Kidney tubule cell (primary cell): Measurements from ENCODE around the gene NAPA.

Experiments used
- DNase-seq: peaks from one replicate; pipeline ENCODE4 v3.0.0-alpha.2; 2018; ENCODE audit warnings: low spot score

Gene NAPA

DNA sequence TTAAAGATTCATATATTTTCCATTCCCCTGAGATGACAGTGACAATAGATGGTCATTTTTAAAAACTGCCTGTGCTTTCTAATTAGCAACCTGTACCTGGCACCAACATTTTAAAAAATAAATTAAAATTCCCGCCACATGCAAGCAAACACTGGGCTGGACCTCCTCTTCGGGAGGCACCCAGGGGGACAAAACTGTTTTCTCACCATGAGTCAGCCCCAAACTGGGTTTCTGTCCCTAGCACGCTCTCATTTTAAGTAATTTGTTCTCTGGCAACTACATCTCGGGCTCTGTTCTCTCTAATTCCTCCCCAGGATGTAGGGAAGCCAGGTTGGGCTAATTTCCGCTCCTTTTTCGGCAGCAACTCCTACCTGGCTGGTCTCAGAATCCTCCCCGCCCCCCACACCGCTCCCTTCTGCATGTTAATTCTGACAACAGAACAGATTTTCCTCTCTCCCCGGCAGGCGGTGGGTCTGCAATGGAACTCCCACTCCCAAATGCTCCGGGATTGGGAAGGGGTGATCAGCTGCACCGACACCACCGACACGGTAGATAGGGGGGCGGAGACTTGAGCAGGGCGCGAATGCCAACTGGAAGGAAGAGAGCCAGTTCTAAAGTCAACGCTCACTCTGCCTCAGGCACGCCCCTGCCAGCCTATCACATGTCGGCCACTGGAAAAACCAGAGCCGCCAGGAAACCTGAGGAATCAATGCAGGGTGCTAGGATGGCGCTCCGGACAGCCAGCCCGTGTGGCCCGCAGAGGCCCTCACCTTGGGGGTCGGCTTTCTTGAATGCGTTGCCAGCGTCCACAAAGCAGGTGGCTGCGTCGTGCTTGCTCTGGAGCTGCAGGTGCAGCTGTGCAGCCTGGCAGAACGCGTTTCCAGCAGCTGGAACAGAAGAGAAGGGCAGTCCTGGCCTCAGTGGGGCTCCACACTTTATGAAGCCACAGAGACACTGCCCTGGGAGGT lies 14.7 kb downstream of the NAPA start:
- DNase-seq = no peak

DNA sequence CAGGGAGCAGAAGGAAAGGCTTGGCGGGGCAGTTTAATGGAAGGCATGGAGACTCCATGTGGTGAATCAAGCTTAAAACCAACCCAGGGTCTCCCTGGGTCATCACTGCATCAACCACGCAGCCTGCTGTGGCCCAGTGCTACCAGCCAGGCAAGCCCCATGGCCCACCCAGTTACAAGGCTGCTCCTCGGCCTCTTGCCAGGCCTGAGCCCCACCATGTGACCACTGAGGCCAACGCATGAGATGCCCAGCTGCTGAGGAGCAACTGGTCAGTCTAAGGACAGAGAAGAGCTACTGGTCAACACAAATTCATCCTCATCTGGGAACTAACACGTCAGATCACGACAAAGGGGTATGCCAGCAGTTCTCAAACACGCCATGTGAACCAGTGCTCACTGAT lies 15.5 kb downstream of the NAPA start:
- no peak for DNase-seq

DNA sequence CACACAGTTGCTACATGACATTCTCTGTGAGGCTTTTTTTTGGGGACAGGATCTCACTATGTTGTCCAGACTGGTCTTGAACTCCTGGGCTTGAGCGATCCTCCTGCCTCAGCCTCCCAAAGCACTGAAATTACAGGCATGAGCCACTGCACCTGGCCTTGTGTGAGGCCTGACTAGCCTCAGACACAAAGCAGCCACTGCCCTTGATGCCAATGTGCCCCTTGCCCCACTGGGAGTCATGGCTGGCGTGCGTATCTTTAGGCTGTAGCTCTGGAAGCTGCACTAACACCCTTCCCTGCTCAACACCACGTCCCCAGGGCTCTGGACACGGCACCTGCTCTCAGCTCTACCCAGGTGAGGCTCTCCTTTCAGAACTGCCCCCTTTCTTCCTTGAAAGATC lies 16.3 kb downstream of the NAPA start:
- no peak for DNase-seq

DNA sequence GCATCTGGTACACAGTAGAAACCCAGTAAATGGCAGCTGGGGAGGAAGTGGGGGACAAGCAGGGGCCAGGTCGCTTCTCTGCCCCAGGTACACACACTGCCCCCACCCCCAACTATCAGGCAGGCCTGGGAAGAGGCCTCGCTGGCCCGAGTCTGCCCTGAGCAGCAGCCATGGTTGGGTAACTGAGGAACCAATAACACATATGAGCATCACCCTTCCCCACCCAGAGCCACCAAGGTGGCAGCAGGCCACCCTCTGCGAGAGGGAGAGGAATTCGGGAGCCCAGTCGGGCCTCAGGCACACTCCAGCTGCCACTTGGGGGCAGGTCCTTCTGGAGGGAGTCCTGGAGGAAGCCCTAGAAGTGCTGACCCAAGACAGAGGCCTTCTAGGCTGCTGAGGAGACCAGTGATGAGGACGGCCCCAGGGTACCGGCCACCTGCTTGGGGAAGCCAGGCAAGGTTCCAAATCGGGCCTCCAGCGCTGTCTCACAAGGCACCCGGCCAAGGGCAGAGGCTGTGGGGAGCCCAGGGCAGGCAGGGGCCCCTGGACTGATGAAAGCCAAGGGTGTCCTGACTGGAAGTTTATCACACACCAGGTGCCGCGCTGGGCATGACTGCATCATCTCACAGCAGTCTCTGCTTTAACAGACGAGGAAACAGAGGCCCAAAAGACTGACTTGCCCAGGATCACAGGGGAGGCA lies 16.9 kb downstream of the NAPA start:
- DNase-seq = no peak

DNA sequence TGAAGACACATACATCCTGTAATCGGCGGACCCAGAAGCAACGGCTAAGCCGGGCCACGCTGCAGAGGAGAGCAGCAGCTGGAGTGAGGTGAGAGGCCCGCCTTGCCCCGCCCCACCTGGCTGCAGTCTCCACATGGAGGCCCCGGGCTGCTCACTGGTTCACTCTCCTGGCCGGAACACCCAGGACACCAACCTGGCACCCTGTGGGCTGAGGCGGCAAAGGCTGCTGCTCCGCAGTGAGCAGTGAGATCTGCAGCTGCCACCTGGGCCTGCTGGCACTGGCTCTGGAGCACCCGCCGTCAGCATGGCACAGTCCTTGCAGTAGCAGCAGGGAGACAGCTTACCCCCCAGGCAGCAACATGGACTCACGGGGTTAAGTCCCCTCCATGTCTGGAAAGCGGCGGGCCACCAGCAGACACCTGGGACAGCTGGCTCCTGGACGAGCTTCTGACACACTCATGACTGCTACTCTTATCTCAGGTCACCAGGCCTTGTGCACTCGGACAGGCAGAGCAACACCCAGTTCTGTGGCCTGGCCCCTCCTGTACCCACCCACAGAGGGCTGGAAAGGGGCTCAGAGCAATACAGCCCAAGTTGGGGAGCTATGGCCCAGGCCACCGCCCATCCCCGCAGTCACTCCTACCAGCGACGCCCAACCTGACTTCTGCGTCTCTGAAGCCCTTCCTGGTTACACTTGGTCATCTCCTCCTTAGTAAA lies 17.7 kb downstream of the NAPA start:
- no peak for DNase-seq

DNA sequence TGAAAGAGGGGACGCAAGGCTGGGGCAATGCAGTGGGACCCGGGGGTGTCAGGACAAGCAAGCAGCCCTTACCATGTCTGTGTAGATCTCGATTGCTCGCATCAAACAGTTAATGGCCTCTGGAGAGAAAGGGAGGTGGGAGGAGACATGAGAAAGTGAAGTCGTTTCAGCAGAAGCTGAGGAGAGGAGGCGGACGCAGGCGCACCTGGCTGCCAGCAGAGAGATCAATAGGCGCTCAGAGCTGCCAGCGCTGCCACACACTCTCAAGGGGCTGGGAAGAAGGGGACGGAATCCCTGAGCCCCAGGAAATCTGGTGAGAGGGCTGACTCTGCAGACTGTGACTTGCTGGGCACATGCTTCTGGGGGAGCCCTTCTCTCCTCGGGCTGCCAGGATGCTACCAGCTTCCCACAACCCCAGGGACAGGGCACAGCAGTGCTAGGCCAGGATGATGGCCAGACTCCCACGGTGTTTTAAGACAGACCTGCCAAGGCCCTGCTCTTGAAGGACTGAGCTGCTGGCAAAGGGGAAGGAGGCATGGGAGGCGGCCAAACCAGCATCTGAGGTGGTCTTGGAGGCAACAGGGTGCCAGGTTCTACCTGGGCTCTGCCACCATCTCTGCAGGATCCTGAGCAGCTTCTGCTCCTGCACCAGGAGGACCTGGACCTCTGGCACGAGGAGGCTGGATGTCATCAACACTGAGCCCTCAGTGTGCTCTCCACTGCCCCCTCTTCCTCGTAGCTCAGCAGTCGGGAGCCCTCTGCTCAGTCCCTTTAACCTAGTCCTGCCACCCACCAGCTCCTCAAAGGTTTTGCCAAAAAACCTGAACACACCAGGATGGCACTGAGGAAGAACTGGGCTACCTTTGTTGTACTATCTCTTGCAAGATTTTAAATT lies 19.1 kb downstream of the NAPA start:
- DNase-seq = no peak

DNA sequence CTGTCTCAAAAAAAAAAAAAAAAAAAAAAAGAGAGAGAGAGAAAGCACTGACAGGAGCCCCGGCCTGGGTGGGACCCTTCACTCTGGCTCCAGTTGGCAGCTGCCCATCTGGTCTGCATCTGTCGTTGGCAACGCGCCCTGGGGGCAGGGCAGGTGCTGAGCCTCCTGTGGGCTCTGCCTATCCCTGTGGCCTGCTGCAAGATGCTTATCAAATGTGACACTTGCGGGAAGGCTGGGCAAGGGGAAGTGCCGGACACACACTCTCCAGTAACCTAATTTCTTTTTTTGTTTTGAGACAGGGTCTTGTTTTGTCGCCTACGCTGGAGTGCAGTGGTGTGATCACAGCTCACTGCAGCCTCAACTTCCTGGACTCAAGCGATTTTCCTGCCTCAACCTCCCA lies 20.1 kb downstream of the NAPA start:
- DNase-seq = no peak

DNA sequence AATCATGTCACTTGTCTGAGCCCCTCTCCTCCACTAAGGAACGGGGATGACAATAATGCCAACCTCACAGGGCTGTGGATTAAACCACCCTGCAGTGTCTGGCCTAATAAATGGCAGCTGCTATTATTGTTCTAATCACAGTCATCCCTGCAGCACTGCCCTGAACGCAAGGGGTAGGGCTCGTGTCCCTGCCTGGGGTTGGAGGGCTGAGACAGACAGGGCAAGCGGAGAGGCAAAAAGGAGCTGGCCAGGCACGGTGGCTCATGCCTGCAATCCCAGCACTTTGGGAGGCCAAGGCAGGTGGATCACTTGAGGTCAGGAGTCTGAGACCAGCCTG lies 20.7 kb downstream of the NAPA start:
- DNase-seq = no peak

DNA sequence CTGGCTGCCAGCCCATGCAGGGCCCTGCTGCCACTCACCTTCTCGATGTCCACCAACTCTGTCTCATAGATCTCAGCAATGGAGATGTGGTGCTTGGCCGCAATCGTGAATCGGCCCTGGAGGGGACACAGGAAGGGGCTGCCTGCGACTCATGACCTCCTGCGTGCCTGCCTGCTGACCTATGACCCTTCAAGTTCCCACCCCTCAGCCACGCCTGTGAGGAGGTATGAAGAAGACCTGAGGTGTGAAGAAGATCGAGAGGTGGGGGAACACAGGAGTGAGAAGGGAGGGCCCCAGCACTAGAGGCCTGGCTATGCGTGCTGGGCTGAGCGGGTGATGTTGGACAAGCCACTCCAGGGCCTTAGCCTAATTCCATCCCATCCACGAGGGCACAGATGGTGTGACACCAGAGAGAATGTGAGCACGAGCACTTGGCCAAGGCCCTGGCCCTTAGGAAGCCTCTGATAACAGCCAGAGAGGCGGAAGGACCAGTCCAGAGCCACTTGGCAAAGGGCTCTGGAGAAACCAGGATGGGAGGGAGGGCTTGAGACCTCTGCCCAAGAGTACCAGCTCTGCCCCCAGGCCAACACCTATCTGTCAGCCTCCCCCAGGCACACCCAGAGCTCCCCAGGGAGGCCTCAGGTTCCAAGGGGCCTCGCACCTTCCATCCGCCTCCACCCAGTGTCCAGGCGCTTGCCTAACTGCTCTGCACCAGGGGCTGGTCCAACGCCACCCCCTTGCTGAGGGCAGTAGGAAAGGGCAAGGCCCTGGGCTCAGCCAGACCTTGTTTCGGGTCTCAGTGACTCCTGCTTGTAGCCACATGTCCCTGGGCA lies 21.3 kb downstream of the NAPA start:
- no peak for DNase-seq

DNA sequence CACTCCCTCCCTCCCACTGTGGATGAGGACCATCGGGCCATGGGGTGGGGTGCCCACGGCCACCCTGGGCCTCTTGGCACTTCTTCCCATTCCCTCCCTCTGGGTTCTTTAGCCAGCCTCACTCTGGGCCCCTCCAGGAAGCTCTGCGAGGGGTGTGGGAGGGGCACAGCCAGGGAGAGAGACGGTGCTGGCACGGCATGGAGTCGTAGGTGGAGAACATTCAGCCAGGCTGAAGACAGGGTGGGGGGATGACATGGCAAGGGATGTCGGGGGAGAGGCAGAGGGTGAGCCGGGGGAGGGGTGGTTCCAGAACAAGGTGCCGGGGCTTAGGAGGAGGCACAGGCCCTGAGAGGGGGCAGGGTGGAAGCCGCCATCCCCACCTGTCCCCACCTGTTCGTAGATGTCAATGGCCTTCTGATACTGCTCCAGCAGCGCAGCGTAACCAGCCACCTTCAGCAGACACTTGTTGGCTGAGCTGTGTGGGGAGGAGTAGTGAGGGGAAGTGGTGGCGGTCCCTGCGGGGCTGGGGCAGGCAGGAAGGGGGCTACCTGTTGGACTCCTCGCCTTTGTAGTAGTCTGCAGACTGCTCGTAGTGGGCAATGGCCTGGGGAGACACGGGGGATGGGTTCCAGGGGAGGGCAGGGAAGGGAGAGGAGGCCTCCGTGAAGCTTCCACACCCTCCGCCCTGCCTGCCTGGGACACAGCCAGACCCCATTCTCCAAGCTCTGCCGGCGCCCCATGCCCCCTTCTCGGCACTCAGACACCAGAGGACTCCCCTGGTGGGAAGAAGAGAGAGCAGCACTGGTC lies 22.1 kb downstream of the NAPA start:
- no peak for DNase-seq

DNA sequence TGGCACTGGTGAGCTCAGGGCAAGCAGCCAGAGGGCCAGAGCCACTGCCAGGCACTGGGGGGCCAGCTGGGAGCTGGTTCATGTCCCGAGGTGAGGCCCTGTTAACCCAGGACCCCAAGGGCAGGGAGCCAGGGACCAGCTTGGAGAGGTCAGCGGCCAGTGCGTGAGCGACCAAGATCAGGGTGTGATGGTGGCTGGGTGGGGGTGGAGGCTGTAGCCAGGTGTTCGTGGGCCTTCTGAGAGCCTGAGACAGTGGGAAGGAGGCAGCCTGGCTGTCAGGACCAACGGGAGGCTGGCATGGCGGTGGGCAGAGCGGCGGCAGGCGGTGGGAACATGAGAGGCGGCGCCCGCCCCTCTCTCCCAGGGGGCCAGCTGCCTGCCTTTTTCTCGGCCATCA lies 22.7 kb downstream of the NAPA start:
- no peak for DNase-seq

DNA sequence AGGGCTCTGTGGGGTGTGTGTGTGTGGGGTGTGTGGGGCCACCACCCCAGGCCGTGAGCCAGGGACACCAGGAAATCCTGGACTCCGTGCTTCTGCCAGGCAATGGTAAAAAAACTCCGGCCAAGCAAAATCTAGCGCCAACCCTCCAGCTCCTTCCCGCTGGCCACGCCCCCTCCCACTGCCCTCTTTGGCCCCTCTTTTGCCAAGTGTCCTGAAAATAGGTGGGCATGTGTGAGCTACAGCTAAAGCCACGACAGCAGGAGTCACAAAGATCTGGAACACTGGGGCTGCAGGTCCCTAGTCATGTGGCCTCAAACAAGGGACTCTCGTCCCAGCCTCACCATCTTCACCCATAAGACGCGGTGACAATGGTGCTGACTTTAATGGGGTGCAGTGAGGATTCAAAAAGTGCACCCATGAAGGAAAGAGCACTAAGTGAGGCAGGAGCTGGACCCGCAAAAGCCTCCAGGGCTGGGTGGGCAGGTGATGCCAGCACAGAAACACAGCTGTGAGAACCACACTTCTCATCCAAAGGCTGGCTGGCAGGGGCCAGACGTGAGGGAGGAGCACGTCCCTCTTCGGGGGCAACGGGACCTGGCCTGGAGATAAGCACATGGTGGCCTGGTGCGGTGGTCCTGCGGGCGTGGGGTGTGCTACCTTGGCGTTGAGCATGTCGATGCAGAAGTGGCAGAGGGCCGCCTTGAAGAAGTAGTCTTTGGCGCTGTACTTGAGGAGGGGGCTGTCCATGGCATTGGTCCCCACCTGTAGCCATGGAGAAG lies 23.3 kb downstream of the NAPA start:
- DNase-seq = no peak

DNA sequence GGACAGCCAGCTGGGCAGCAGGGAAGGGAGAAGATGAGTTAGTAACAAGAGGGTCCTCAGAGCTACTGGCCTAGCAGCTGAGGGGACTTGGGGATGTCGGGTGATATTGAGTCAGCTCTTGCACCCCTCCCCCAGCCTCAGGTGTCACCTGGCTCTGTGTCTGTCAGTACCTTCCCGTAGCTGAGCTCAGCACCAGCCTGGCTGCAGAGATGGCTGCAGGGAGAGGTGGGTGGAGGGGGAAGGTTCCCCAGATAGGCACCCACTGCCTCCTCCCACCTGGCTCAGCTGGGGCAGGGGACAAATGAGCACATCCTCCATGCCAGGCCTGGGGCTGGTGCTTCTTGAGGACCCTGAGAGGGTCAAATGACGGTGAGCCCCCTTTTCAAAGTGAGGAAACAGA lies 24.0 kb downstream of the NAPA start:
- DNase-seq = no peak

DNA sequence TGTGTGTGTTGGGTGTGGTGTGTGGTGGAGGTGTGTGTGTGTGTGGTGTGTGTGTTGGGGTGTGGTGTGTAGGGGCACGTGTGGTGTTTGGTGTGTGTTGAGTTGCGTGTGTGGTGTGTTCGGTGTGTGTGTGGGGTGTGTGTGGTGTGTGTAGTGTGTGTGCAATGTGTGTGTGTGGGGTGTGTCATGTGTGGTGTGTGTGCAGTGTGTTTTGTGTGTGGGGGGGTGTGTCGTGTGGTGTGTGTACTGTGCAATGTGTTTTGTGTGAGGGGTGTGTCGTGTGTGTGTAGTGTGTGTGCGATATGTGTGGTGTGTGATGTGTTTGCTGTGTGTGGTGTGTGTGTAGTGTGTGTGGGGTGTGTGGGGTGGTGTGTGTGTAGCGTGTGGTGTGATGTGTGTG lies 24.8 kb downstream of the NAPA start:
- no peak for DNase-seq

DNA sequence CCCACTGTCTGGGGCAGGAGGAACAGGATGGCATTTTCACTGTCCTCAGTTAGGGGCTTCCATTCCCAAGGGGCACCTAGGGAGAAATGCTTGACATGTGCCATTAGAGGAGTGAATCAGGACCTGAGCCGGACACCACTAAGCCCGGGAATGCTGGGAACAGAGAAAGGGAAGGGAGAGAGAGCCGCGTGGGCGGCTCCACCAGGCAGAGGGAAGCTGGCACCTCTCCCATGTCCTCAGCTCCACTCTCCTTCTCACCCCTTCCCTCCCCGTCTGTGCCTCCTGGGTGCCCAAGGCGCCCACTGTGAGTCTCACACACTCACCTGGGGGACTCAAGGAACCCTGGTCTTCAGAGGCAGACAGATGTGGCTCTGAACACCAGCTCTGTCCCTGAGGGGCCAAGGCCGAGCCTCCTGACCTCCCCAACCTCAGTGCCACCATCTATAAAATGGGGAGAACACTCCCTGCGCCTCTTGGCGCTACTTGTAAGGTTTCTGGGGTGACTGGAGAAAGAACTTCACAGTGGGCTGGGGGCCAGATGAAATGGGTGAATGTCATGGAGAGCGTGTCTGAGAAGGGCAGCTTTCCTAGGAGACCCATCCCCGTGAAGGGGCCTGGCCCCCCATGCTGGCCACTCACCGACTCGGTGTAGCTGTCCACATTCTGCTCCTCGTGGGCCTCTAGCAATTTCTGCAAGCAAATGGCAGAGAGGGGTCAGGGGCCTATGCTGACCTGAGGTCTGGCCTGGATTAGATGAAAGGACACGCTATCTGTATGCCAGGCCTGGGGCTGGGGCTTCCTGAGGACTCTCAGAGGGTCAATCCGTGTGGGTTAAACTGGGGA lies 25.6 kb downstream of the NAPA start:
- DNase-seq = no peak

DNA sequence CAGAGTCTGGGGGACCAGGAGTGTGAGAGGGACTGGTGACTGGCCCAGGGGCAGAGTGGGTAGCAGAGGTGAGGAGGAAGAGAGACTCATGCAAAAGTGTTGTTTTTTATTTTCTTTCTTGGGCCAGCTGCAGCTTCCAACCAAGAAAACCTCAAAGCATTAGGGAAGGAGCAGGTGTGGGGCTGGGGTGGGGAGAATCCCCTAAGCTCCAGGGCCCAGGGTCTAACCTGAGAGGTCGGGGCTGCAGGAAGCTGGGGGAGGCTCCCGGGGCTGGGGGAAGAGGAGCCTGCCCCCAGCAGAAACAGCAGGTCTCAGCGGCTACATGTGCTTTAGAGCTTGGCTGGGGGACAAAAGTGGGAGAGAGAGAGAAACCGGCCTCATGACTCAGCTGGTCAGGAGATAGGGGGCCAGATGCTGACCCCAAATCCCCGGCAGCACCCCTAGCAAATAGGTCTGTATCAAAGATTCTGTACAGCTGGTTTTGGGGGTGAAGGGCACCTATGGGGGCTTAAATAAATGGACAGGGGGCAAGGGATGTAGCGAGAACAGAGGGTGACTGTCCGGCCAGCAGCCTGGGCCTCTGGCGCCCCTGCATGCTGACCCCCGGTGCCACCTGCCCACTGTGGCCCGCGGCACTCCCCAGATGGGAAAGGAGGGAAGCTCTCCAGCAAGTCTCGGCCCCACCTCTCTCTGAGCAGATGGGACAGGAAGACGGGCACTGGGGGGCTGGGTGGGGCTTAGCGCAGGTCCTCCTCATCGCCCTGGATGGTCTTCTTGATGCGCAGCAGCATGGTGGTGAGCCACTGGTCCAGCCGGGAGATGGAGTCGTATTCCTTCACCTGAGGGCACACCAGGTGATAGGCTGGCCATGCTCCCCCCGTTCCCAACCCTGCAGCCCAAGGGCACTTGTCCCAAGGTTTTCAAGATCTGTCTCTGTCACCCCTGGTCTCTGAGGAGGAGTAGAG lies 27.0 kb downstream of the NAPA start:
- DNase-seq = no peak

DNA sequence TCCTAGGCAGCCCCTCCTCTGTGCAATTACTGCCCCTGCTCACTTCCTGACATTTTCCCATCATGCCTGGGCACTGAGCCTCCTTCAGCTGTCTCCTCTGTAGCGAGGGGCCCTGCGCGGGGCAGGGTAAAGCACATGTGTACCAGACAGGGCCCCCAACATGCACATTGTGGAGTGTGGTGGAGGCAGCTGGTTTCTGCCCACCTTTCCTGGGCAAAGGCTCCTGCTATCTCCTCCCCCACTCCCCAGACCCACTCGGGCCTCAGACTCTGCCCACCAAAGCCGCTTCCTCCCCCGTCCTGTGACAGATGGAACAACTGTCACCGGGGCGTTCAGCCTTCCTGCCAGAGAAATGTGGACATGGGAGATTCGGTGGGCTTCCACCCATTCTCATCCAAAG lies 28.0 kb downstream of the NAPA start:
- DNase-seq = no peak
